ENCODE results near the gene NAA40. TPM values are rescaled to one million over a fixed set of nuclear protein-coding genes. Genes with fewer than 3 reads are reported as not detected.

Gene NAA40
- total RNA-seq, 1 experiment from 2014 or later = 43.7 TPM

DNA sequence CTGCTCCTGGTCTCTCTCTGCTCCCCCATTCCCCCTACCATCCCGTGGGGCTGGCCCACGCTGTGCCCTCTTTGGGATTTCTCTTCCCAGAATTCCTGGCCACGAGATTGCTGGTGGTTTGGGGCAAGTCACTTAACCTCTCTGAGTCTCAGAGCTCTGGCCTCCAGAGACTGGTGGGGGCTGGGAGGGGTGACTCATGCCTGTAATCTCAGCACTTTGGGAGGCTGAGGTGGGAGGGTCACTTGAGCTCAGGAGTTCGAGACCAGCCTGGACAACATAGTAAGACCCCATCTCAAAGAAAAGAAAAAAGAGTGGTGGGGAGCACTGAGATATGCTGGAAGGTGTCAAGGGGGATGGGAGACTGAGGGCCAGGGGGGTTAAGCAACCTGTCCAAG lies 65.8 kb downstream of the NAA40 start:
- TF ChIP-seq, protein P1, sequence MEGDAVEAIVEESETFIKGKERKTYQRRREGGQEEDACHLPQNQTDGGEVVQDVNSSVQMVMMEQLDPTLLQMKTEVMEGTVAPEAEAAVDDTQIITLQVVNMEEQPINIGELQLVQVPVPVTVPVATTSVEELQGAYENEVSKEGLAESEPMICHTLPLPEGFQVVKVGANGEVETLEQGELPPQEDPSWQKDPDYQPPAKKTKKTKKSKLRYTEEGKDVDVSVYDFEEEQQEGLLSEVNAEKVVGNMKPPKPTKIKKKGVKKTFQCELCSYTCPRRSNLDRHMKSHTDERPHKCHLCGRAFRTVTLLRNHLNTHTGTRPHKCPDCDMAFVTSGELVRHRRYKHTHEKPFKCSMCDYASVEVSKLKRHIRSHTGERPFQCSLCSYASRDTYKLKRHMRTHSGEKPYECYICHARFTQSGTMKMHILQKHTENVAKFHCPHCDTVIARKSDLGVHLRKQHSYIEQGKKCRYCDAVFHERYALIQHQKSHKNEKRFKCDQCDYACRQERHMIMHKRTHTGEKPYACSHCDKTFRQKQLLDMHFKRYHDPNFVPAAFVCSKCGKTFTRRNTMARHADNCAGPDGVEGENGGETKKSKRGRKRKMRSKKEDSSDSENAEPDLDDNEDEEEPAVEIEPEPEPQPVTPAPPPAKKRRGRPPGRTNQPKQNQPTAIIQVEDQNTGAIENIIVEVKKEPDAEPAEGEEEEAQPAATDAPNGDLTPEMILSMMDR (IDR thresholded peaks at IDR 0.05; ENCODE audit: insufficient read depth in 1 of 2, low read depth in 1 of 2, low read length in 1 of 2, severe bottlenecking in 1 of 2, unreplicated experiment in 1 of 2) = no peak
- ChIA-PET CTCF (no interaction called here), POLR2A (no interaction called here)
- H3K36me3 ChIP-seq (ENCODE audit: control insufficient read depth, insufficient read depth, low read length) = no peaks in the 10 kb centered on the region; the same call in 1 of the 2 replicates
- no TSS peak for BruUV-seq (replicated peaks)
- no peaks in the 10 kb centered on the region for H3K4me1 ChIP-seq
- DNase-seq = no peak
- intact Hi-C loops (cut with micrococcal nuclease; ENCODE audit: unreplicated experiment) = no loop called here
- H3K4me3 ChIP-seq (ENCODE audit: low read depth, low read length) = no peak overlapping the region
- Mint-ChIP-seq H3K27ac (ENCODE audit: unreplicated experiment) (no peak overlapping the region), H3K4me3 (ENCODE audit: unreplicated experiment) (no peak overlapping the region), H3K4me1 (ENCODE audit: low read depth, unreplicated experiment) (no peaks in the 10 kb centered on the region), H3K36me3 (ENCODE audit: insufficient read depth, unreplicated experiment) (peaks cover 38% of the 10 kb centered on the region), H3K9me3 (ENCODE audit: unreplicated experiment) (no peaks in the 10 kb centered on the region), H3K27me3 (ENCODE audit: insufficient read depth, unreplicated experiment) (no peaks in the 10 kb centered on the region)
- no peaks in the 10 kb centered on the region for H3K27me3 ChIP-seq (replicated peaks; ENCODE audit: control insufficient read depth, insufficient read depth, low read length)
- no peaks in the 10 kb centered on the region for H3K9me3 ChIP-seq

- intact Hi-C loops (cut with micrococcal nuclease; ENCODE audit: unreplicated experiment) = no loop called here
These were observed 66.9 kb downstream of the NAA40 start for GRCh38 chr11:64005691-64006090.

DNA sequence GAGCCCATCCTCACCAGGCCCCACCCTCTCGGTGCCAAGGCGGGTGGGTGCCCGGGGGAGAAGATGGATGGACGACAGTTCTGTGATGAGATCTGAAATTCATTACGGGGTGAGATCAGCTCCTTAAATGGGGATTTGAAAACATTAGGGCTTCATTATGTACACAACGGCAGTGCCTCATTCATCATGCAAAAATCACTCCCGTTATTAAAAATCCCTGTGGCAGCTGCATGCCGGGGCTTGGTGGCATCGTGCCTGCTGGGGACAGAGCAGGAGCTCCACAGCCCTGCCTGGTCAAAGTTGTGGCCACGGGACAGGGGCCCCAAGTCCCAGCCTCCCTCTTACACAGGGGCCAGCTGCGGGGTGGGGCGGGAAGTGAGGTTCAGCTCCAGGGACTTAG lies 67.6 kb downstream of the NAA40 start:
- Histone ChIP-seq H3K9me3 (no peaks in the 10 kb centered on the region), H3K4me1 (no peaks in the 10 kb centered on the region), H3K4me3 (ENCODE audit: low read depth, low read length) (no peak overlapping the region), H3K27me3 (replicated peaks; ENCODE audit: control insufficient read depth, insufficient read depth, low read length) (no peaks in the 10 kb centered on the region), H3K36me3 (ENCODE audit: control insufficient read depth, insufficient read depth, low read length) (no peaks in the 10 kb centered on the region)
- POLR2A ChIA-PET = no interaction called here
- no peak overlapping the region for H3K4me3 Mint-ChIP-seq (ENCODE audit: unreplicated experiment)
- TF ChIP-seq, protein P1 (IDR thresholded peaks at IDR 0.05; ENCODE audit: insufficient read depth in 1 of 2, low read depth in 1 of 2, low read length in 1 of 2, severe bottlenecking in 1 of 2, unreplicated experiment in 1 of 2) = no peak
- no peak for DNase-seq
- no peaks in the 10 kb centered on the region for H3K27me3 Mint-ChIP-seq (ENCODE audit: insufficient read depth, unreplicated experiment)
- H3K27ac Mint-ChIP-seq (ENCODE audit: unreplicated experiment) = no peak overlapping the region
- H3K36me3 Mint-ChIP-seq (ENCODE audit: insufficient read depth, unreplicated experiment) = peaks cover 43% of the 10 kb centered on the region
- no peaks in the 10 kb centered on the region for H3K4me1 Mint-ChIP-seq (ENCODE audit: low read depth, unreplicated experiment)
- no peaks in the 10 kb centered on the region for H3K9me3 Mint-ChIP-seq (ENCODE audit: unreplicated experiment)
- intact Hi-C loops (cut with micrococcal nuclease; ENCODE audit: unreplicated experiment) = no loop called here
- CTCF ChIA-PET = no interaction called here
- no TSS peak for BruUV-seq (replicated peaks)

More at GRCh38 chr11:64005691-64006090, 66.9 kb downstream of the NAA40 start:
- Mint-ChIP-seq H3K4me1 (ENCODE audit: low read depth, unreplicated experiment) (no peaks in the 10 kb centered on the region), H3K27ac (ENCODE audit: unreplicated experiment) (no peak overlapping the region), H3K27me3 (ENCODE audit: insufficient read depth, unreplicated experiment) (no peaks in the 10 kb centered on the region), H3K36me3 (ENCODE audit: insufficient read depth, unreplicated experiment) (peaks cover 43% of the 10 kb centered on the region), H3K9me3 (ENCODE audit: unreplicated experiment) (no peaks in the 10 kb centered on the region), H3K4me3 (ENCODE audit: unreplicated experiment) (no peak overlapping the region)
- no peak for DNase-seq
- Histone ChIP-seq H3K9me3 (no peaks in the 10 kb centered on the region), H3K27me3 (replicated peaks; ENCODE audit: control insufficient read depth, insufficient read depth, low read length) (no peaks in the 10 kb centered on the region), H3K4me1 (no peaks in the 10 kb centered on the region), H3K36me3 (ENCODE audit: control insufficient read depth, insufficient read depth, low read length) (no peaks in the 10 kb centered on the region; the same call in 1 of the 2 replicates), H3K4me3 (ENCODE audit: low read depth, low read length) (no peak overlapping the region)
- CTCF ChIA-PET = no interaction called here
- POLR2A ChIA-PET = no interaction called here
- BruUV-seq (replicated peaks) = no TSS peak
- TF ChIP-seq, protein P1 (IDR thresholded peaks at IDR 0.05; ENCODE audit: insufficient read depth in 1 of 2, low read depth in 1 of 2, low read length in 1 of 2, severe bottlenecking in 1 of 2, unreplicated experiment in 1 of 2) = no peak

Other genes with a start within 250 kb of the NAA40 start
- gene ZFTA, start 170.2 kb upstream of the NAA40 start, total RNA-seq (2022) = 30.8 and 31.0 TPM in 2 replicates
- gene SPINDOC, start 125.5 kb upstream of the NAA40 start, total RNA-seq (2022) = 71.2 and 72.1 TPM in 2 replicates
- 63.5 and 64.5 TPM in 2 replicates for gene MARK2, start 99.9 kb upstream of the NAA40 start, total RNA-seq (2022)
- gene RCOR2, start 21.8 kb upstream of the NAA40 start, total RNA-seq (2022) = 1.5 and 1.8 TPM in 2 replicates
- 376 and 448 TPM in 2 replicates for gene COX8A, start 35.6 kb downstream of the NAA40 start, total RNA-seq (2022)
- 140 and 152 TPM in 2 replicates for gene OTUB1, start 47.4 kb downstream of the NAA40 start, total RNA-seq (2022)
- 0.14 and 0.39 TPM in 2 replicates for gene FLRT1, start 96.9 kb downstream of the NAA40 start, total RNA-seq (2022)
- gene MACROD1, start 227.1 kb downstream of the NAA40 start, total RNA-seq (2022) = 24.0 and 29.6 TPM in 2 replicates
- gene STIP1, start 247.2 kb downstream of the NAA40 start, total RNA-seq (2022) = 293 and 297 TPM in 2 replicates